ENCODE data around the gene ADAMTSL2. TPM values are rescaled to one million over a fixed set of nuclear protein-coding genes. Genes with fewer than 3 reads are reported as not detected.

The ADAMTSL2 gene
- total RNA-seq, 1 donor from 2014 or later = 0.65 TPM

- Mint-ChIP-seq H3K4me3 (no peak overlapping the region), H3K36me3 (no peaks in the 10 kb centered on the region), H3K27me3 (peaks cover 19% of the 10 kb centered on the region), H3K9me3 (no peaks in the 10 kb centered on the region), H3K4me1 (ENCODE audit: unreplicated experiment) (peaks cover 7% of the 10 kb centered on the region), H3K27ac (no peak overlapping the region)
- no peak for DNase-seq (ENCODE audit: extremely low spot score, unreplicated experiment)
- TF ChIP-seq CTCF (conservative IDR thresholded peaks at IDR 0.05) = no peak
These were observed 30.1 kb downstream of the ADAMTSL2 start for GRCh38 chr9:133564451-133565116.

- Mint-ChIP-seq H3K27me3 (peaks cover 16% of the 10 kb centered on the region), H3K4me3 (no peak overlapping the region), H3K36me3 (no peaks in the 10 kb centered on the region), H3K9me3 (no peaks in the 10 kb centered on the region), H3K4me1 (ENCODE audit: unreplicated experiment) (peaks cover 7% of the 10 kb centered on the region), H3K27ac (no peak overlapping the region)
- no peak for DNase-seq (ENCODE audit: extremely low spot score, unreplicated experiment)
- TF ChIP-seq CTCF (conservative IDR thresholded peaks at IDR 0.05) = no peak
These were observed 31.9 kb downstream of the ADAMTSL2 start for GRCh38 chr9:133566382-133566781.

- no peak for DNase-seq (ENCODE audit: extremely low spot score, unreplicated experiment)
- TF ChIP-seq CTCF (conservative IDR thresholded peaks at IDR 0.05) = no peak
- no peak overlapping the region for H3K27ac Mint-ChIP-seq
- no peaks in the 10 kb centered on the region for H3K36me3 Mint-ChIP-seq
- no peaks in the 10 kb centered on the region for H3K9me3 Mint-ChIP-seq
- H3K4me3 Mint-ChIP-seq = no peak overlapping the region
- peaks cover 16% of the 10 kb centered on the region for H3K27me3 Mint-ChIP-seq
- peaks cover 7% of the 10 kb centered on the region for H3K4me1 Mint-ChIP-seq (ENCODE audit: unreplicated experiment)
These were observed 32.3 kb downstream of the ADAMTSL2 start for GRCh38 chr9:133566817-133567216.

- Mint-ChIP-seq H3K36me3 (no peaks in the 10 kb centered on the region), H3K27me3 (peaks cover 13% of the 10 kb centered on the region), H3K4me3 (no peak overlapping the region), H3K27ac (no peak overlapping the region), H3K9me3 (no peaks in the 10 kb centered on the region), H3K4me1 (ENCODE audit: unreplicated experiment) (peaks cover 4% of the 10 kb centered on the region)
- no peak for TF ChIP-seq CTCF (conservative IDR thresholded peaks at IDR 0.05)
- DNase-seq (ENCODE audit: extremely low spot score, unreplicated experiment) = no peak
These were observed 33.7 kb downstream of the ADAMTSL2 start for GRCh38 chr9:133568186-133568585.

DNA sequence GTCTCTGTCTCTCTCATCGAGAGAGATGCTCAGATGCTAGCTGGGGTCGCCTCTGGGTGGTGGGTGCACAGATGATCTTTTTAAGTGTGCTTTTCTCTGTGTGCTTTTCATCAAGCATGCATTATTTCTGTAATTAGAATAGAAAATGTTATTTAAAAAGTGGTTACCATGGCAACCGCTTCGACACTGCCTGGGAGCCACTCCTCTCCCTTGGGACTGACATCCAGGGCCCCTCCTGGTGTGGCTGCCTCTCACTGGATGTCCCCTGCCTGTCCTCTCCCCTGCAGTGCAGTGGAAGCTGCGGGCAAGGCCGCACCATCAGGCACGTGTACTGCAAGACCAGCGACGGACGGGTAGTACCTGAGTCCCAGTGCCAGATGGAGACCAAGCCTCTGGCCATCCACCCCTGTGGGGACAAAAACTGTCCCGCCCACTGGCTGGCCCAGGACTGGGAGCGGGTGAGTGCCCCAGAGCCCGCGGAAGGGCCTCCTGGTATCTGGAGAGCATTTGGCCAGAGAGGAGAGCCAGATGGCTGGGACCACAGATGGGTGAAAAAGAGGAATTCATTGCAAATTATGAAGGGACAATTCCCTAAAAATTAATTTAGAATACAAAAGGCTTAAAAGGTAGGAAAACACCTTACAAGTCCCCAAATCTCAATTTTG is 34.7 kb downstream of the ADAMTSL2 start:
- peaks cover 8% of the 10 kb centered on the region for H3K27me3 Mint-ChIP-seq
- no peak overlapping the region for H3K4me3 Mint-ChIP-seq
- no peaks in the 10 kb centered on the region for H3K36me3 Mint-ChIP-seq
- no peak for DNase-seq (ENCODE audit: extremely low spot score, unreplicated experiment)
- no peaks in the 10 kb centered on the region for H3K9me3 Mint-ChIP-seq
- H3K27ac Mint-ChIP-seq = no peak overlapping the region
- H3K4me1 Mint-ChIP-seq (ENCODE audit: unreplicated experiment) = no peaks in the 10 kb centered on the region
- no peak for TF ChIP-seq CTCF (conservative IDR thresholded peaks at IDR 0.05)
